Measurements from ENCODE around the gene PKN3.

The PKN3 gene

GRCh38 chr9:128669786-128670185 lies 32.5 kb upstream of the PKN3 start:
- no peak overlapping the region for H3K27ac ChIP-seq
- TF ChIP-seq CTCF (IDR thresholded peaks at IDR 0.05), result no peak
- no peak for TF ChIP-seq ZFX (IDR thresholded peaks at IDR 0.05; ENCODE audit: borderline replicate concordance)

GRCh38 chr9:128675382-128675781 lies 26.9 kb upstream of the PKN3 start:
- TF ChIP-seq ZFX (IDR thresholded peaks at IDR 0.05; ENCODE audit: borderline replicate concordance) (no peak), CTCF (IDR thresholded peaks at IDR 0.05) (no peak)
- no peak overlapping the region for H3K27ac ChIP-seq

- no peak overlapping the region for H3K27ac ChIP-seq
- TF ChIP-seq CTCF (IDR thresholded peaks at IDR 0.05) (no peak), ZFX (IDR thresholded peaks at IDR 0.05; ENCODE audit: borderline replicate concordance) (no peak)
These were observed 24.5 kb upstream of the PKN3 start for GRCh38 chr9:128677794-128678193.

- no peak for TF ChIP-seq CTCF (IDR thresholded peaks at IDR 0.05)
- no peak for TF ChIP-seq ZFX (IDR thresholded peaks at IDR 0.05; ENCODE audit: borderline replicate concordance)
- peak overlapping the region; percentile 93 for H3K27ac ChIP-seq
These were observed 18.8 kb upstream of the PKN3 start for GRCh38 chr9:128683340-128684064.

GRCh38 chr9:128684065-128684324 lies 18.3 kb upstream of the PKN3 start:
- H3K27ac ChIP-seq, result peak overlapping the region; percentile 93
- TF ChIP-seq ZFX (IDR thresholded peaks at IDR 0.05; ENCODE audit: borderline replicate concordance) (no peak), CTCF (IDR thresholded peaks at IDR 0.05) (no peak)

- peak overlapping the region; percentile 93 for H3K27ac ChIP-seq
- no peak for TF ChIP-seq CTCF (IDR thresholded peaks at IDR 0.05)
- TF ChIP-seq ZFX (IDR thresholded peaks at IDR 0.05; ENCODE audit: borderline replicate concordance), result no peak
These were observed 17.7 kb upstream of the PKN3 start for GRCh38 chr9:128684325-128685199.
